Body of pancreas (tissue), 4 donors: ENCODE data around the gene TLR10. TPM values are rescaled to one million over a fixed set of nuclear protein-coding genes. Genes with fewer than 3 reads are reported as not detected.
A peak's percentile ranks its signal among the peaks of the same experiment; 100 is the strongest.

ENCODE experiments used
- ATAC-seq: fragments of 150-250 bp; one replicate; pipeline ENCODE4 v1.9.1; 2016
- DNase-seq, 4 donors: peaks; one replicate each; pipeline ENCODE4 v3.0.0-alpha.2; 2019
- H3K27ac ChIP-seq, 4 donors: fragments of 200-600 bp; sonication (generic); 1 replicate in 3 of 4; 2 replicates in 1 of 4; pipeline versions ENCODE4 v1.5.1 to v1.6.1; 2016 to 2019; ENCODE audit warnings: mild to moderate bottlenecking in 1 of 4, mixed read lengths in 1 of 4, moderate library complexity in 1 of 4
- H3K27me3 ChIP-seq, 2 donors: fragments of 200-600 bp; sonication (generic); one replicate each; pipeline ENCODE4 v1.6.0; 2016; ENCODE audit warnings: mild to moderate bottlenecking in 1 of 2
- H3K36me3 ChIP-seq, 2 donors: fragments of 200-600 bp; sonication (generic); replicated peaks in 1 of 2; 2 replicates each; pipeline ENCODE4 v1.5.1; 2016; ENCODE audit warnings: low read depth in 2 of 2; ENCODE audit not compliant: insufficient read depth in 1 of 2
- H3K4me1 ChIP-seq: fragments of 200-600 bp; sonication (generic); one replicate; pipeline ENCODE4 v1.6.0; 2016
- H3K4me3 ChIP-seq, 2 donors: fragments of 200-600 bp; sonication (generic); 1 replicate in 1 of 2; 2 replicates in 1 of 2; pipeline ENCODE4 v1.5.1; 2016 to 2019
- H3K9me3 ChIP-seq, 3 donors: fragments of 200-600 bp; sonication (generic); 1 replicate in 2 of 3; 2 replicates in 1 of 3; pipeline ENCODE4 v1.5.1; 2016
- CTCF ChIP-seq, 7 experiments: fragments of 450-650 bp in 4 of 7; fragments of 200-600 bp in 3 of 7; sonication (generic) in 3 of 7; IDR thresholded peaks; one replicate each; pipeline ENCODE4 v1.5.1; 2016 to 2019; ENCODE audit warnings: antibody characterized with exemption in 7 of 7
- POLR2A ChIP-seq, 3 donors: fragments of 450-650 bp; IDR thresholded peaks; one replicate each; pipeline ENCODE4 v1.6.1; 2016; ENCODE audit warnings: antibody characterized with exemption in 3 of 3, mild to moderate bottlenecking in 2 of 3
- WGBS, 2 donors: methylation state at CpG; one replicate each; pipeline ENCODE4 v1.1.5; 2017; 5-methylcytosine and 5-hydroxymethylcytosine counted together
- intact Hi-C: fragments of 100-400 bp; cut with DNase I; formaldehyde crosslinking; loops from one replicate; pipeline ENCODE4 v1.15.1; 2023
- total RNA-seq, 2 donors: library from RNA; depleted of rRNA; stranded (reverse); fragments of >200 nt; gene quantifications; one replicate each; pipeline ENCODE4 v1.1.0, GENCODE V29; 2016

Gene TLR10, protein sequence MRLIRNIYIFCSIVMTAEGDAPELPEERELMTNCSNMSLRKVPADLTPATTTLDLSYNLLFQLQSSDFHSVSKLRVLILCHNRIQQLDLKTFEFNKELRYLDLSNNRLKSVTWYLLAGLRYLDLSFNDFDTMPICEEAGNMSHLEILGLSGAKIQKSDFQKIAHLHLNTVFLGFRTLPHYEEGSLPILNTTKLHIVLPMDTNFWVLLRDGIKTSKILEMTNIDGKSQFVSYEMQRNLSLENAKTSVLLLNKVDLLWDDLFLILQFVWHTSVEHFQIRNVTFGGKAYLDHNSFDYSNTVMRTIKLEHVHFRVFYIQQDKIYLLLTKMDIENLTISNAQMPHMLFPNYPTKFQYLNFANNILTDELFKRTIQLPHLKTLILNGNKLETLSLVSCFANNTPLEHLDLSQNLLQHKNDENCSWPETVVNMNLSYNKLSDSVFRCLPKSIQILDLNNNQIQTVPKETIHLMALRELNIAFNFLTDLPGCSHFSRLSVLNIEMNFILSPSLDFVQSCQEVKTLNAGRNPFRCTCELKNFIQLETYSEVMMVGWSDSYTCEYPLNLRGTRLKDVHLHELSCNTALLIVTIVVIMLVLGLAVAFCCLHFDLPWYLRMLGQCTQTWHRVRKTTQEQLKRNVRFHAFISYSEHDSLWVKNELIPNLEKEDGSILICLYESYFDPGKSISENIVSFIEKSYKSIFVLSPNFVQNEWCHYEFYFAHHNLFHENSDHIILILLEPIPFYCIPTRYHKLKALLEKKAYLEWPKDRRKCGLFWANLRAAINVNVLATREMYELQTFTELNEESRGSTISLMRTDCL
- under 1 TPM in 1 of 2 donors, not detected in 1; 0.26 TPM for total RNA-seq

DNA sequence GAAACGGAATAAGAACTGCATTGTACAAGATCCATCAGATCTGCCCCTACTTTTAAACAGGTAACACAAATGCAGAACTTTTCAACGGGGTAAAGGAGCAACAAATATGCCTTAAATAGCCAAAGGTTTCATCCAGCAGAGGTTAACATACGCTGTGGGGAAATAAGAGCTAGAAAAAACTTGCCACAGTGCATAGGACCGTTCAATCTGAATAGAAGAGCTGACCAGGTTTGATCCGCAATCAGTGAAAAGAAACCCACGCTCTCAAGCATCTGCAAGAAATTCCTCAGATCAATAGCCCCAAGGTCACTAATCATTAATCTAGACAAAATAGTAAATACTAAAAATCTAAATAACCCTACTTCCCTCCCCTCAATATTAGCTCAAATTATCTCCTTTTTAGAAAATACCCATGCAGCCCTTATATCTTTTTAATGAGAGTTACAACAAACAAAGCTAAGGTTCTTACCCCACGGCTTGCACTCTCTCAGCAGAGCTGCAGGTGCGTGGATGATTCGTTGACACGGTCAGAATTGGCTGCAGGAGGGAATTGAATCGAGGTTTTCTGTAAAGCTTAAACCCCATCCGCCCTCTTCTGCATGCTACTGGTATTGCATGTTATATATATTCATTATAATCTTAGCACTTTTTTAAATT lies at the start of gene TLR10:
Gene TLR10 (minus strand): TSS at position 539 of the 657 bp plus-strand sequence. CDS start 7,400 bp downstream, outside the sequence.
- TF ChIP-seq POLR2A (IDR thresholded peaks at IDR 0.05) (no peak), CTCF (IDR thresholded peaks at IDR 0.05) (peak; percentile 58 to 78 (median 72))
- intact Hi-C loops: no loop called here
- no peak within 1 kb of the TSS for H3K4me3 ChIP-seq
- H3K4me1 ChIP-seq: peaks cover 8% of the 10 kb centered on the region
- peak; percentile 52 to 67 (median 60) for DNase-seq
- no peaks in the 10 kb centered on the region for H3K36me3 ChIP-seq
- no peaks in the 10 kb centered on the region for H3K27me3 ChIP-seq
- no peak within 1 kb of the TSS for H3K27ac ChIP-seq
- peak; percentile 94 for ATAC-seq
- WGBS, 2 donors: 18% methylated on average over 12 of the region's 12 CpGs
- no peaks in the 10 kb centered on the region for H3K9me3 ChIP-seq

DNA sequence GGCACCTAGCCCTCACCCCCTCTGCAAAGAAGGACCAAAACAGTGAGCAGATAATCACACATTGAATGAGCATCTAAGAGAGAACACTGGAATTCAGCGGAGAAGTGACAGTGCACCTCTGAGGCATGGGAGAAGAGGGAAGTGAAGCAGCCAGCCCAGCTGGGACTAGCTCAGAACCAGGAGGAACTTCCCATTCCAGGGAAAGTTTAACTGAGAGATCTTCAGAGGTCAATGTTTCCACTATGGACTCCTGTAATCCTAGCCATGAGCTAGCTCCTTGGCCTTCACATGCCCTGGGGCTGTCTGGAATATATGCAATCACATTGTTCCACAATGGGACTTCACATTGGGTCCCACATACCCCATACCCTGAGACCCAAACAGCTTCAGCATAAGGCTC lies 49.4 kb upstream of the TLR10 start:
- Histone ChIP-seq H3K27me3 (no peaks in the 10 kb centered on the region), H3K4me3 (no peak overlapping the region), H3K36me3 (no peaks in the 10 kb centered on the region), H3K4me1 (no peaks in the 10 kb centered on the region), H3K9me3 (no peaks in the 10 kb centered on the region), H3K27ac (no peak overlapping the region)
- intact Hi-C loops: no loop called here
- TF ChIP-seq POLR2A (IDR thresholded peaks at IDR 0.05) (no peak), CTCF (IDR thresholded peaks at IDR 0.05) (no peak)
- ATAC-seq (no peak), DNase-seq (no peak)
- WGBS, 2 donors: 78 to 96% methylated on average over 1 of the region's 1 CpG

DNA sequence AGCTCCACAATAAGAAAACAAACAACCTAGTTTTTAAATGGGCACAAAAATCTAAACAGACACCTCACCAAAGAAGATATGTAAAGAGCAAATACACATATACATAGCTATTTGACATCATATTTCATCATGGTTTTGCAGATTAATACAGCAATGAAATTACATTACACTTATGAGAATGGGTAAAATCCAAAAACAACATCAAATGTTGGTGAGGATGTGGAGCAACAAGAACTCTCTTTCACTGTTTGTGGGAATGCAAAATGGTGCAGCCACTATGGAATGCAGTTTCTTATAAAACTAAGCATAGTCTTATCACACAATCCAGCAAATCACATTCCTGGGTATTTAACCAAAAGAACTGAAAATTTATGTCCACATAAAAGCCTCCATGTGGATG lies 48.9 kb upstream of the TLR10 start:
- Histone ChIP-seq H3K27me3 (no peaks in the 10 kb centered on the region), H3K27ac (no peak overlapping the region), H3K36me3 (no peaks in the 10 kb centered on the region), H3K4me1 (no peaks in the 10 kb centered on the region), H3K4me3 (no peak overlapping the region), H3K9me3 (no peaks in the 10 kb centered on the region)
- DNase-seq: no peak
- TF ChIP-seq POLR2A (IDR thresholded peaks at IDR 0.05) (no peak), CTCF (IDR thresholded peaks at IDR 0.05) (no peak)
- ATAC-seq: no peak
- intact Hi-C loops: no loop called here

- H3K27ac ChIP-seq: no peak overlapping the region
- TF ChIP-seq CTCF (IDR thresholded peaks at IDR 0.05) (no peak), POLR2A (IDR thresholded peaks at IDR 0.05) (no peak)
- 92 to 95% methylated on average over 5 of the region's 5 CpGs for WGBS, 2 donors
- DNase-seq (no peak), ATAC-seq (no peak)
- intact Hi-C loops: no loop called here
- no peaks in the 10 kb centered on the region for H3K4me1 ChIP-seq
- no peaks in the 10 kb centered on the region for H3K36me3 ChIP-seq
- no peaks in the 10 kb centered on the region for H3K27me3 ChIP-seq
- H3K9me3 ChIP-seq: no peaks in the 10 kb centered on the region
- H3K4me3 ChIP-seq: no peak overlapping the region
Measured at GRCh38 chr4:38829237-38829636, 46.4 kb upstream of the TLR10 start.
